Fibroblast of lung (primary cell): ENCODE data around the gene GUK1. TPM values are rescaled to one million over a fixed set of nuclear protein-coding genes. Genes with fewer than 3 reads are reported as not detected.

Source experiments
- DNase-seq, 2 donors: peaks; one replicate each; pipeline versions ENCODE4 v3.0.0 to v3.0.0-alpha.2; 2010; ENCODE audit warnings: low read depth in 2 of 2
- H2AFZ ChIP-seq: 2 replicates; pipeline ENCODE4 v1.5.1; 2012; ENCODE audit warnings: low read length, control low read depth, inconsistent platforms
- H3K27ac ChIP-seq: 2 replicates; pipeline ENCODE4 v1.5.1; 2011; ENCODE audit warnings: low read length, control low read depth; ENCODE audit not compliant: insufficient read depth
- H3K27me3 ChIP-seq: 2 replicates; pipeline ENCODE4 v1.5.1; 2011; ENCODE audit warnings: mild to moderate bottlenecking, low read length; ENCODE audit not compliant: control insufficient read depth, insufficient read depth
- H3K36me3 ChIP-seq: 2 replicates; pipeline ENCODE4 v1.5.1; 2011; ENCODE audit warnings: low read length; ENCODE audit not compliant: control insufficient read depth, insufficient read depth
- H3K4me1 ChIP-seq: 2 replicates; pipeline ENCODE4 v1.5.1; 2011; ENCODE audit warnings: low read length; ENCODE audit not compliant: control insufficient read depth, insufficient read depth; ENCODE audit errors: extremely low read depth
- H3K4me2 ChIP-seq: 2 replicates; pipeline ENCODE4 v1.5.1; 2011; ENCODE audit warnings: low read length, control low read depth; ENCODE audit not compliant: insufficient read depth; ENCODE audit errors: extremely low read depth
- H3K4me3 ChIP-seq, 4 experiments: fragments of 200-600 bp in 1 of 4; sonication (generic) in 1 of 4; replicated peaks in 1 of 4; 2 replicates each; pipeline ENCODE4 v1.5.1; 2011 to 2016; ENCODE audit warnings: low read length in 4 of 4, low read depth in 3 of 4, mild to moderate bottlenecking in 3 of 4, control low read depth in 2 of 4, inconsistent platforms in 1 of 4, mixed read lengths in 1 of 4; ENCODE audit not compliant: insufficient read depth in 1 of 4; ENCODE audit errors: control extremely low read depth in 1 of 4
- H3K79me2 ChIP-seq: 2 replicates; pipeline ENCODE4 v1.5.1; 2012; ENCODE audit warnings: mild to moderate bottlenecking, low read length, inconsistent platforms; ENCODE audit not compliant: control insufficient read depth, insufficient read depth
- H3K9ac ChIP-seq: 2 replicates; pipeline ENCODE4 v1.5.1; 2011; ENCODE audit warnings: mild to moderate bottlenecking, low read length, control low read depth; ENCODE audit not compliant: insufficient read depth
- H3K9me3 ChIP-seq: 2 replicates; pipeline ENCODE4 v1.5.1; 2012; ENCODE audit warnings: low read depth, low read length; ENCODE audit not compliant: control insufficient read depth, insufficient read depth
- H4K20me1 ChIP-seq: 2 replicates; pipeline ENCODE4 v1.5.1; 2011; ENCODE audit warnings: low read length; ENCODE audit not compliant: control insufficient read depth, insufficient read depth; ENCODE audit errors: extremely low read depth
- CTCF ChIP-seq, 2 donors: IDR thresholded peaks in 1 of 2; conservative IDR thresholded peaks in 1 of 2; 1 replicate in 1 of 2; 2 replicates in 1 of 2; pipeline ENCODE4 v1.5.1; 2011 to 2012; ENCODE audit warnings: low read length in 2 of 2, control low read depth in 1 of 2, inconsistent platforms in 1 of 2, low read depth in 1 of 2, mild to moderate bottlenecking in 1 of 2
- EZH2 ChIP-seq: IDR thresholded peaks from 2 replicates; pipeline ENCODE4 v1.5.1; 2012; ENCODE audit warnings: low read length, control low read depth, mild to moderate bottlenecking; ENCODE audit errors: missing control alignments
- polyA plus RNA-seq, 2 donors: library from polyadenylated mRNA; depleted of rRNA in 1 of 2; stranded (reverse) in 1 of 2; unstranded in 1 of 2; fragments of >200 nt; gene quantifications; 2 replicates each; pipeline ENCODE4 v1.2.1, GENCODE V29; 2011 to 2012; ENCODE audit warnings: missing spikeins in 1 of 2
- total RNA-seq: library from RNA; depleted of rRNA; stranded (reverse); fragments of >200 nt; gene quantifications from 2 replicates; pipeline ENCODE4 v1.2.1, GENCODE V29; 2014

GUK1 gene
- total and polyA plus RNA-seq, 2 donors (not counting 1 experiment from before 2014, with no cell fraction given), result 217 to 479 TPM

GRCh38 chr1:228178737-228179684 lies 38.9 kb downstream of the GUK1 start:
- Histone ChIP-seq H3K4me2 (no peak overlapping the region), H3K9ac (no peak overlapping the region), H3K9me3 (no peaks in the 10 kb centered on the region), H4K20me1 (no peaks in the 10 kb centered on the region), H3K27me3 (no peaks in the 10 kb centered on the region), H2AFZ (no peak overlapping the region), H3K4me3 (no peak overlapping the region), H3K36me3 (no peaks in the 10 kb centered on the region), H3K27ac (no peak overlapping the region), H3K79me2 (no peaks in the 10 kb centered on the region), H3K4me1 (no peaks in the 10 kb centered on the region)
- no peak for DNase-seq
- no peak for TF ChIP-seq CTCF (conservative IDR thresholded peaks at IDR 0.05 in 1 of 2, IDR thresholded peaks at IDR 0.05 in 1 of 2; ENCODE audit: low read depth in 1 of 2, low read length in 2 of 2)

- DNase-seq, result no peak
- Histone ChIP-seq H3K9me3 (no peaks in the 10 kb centered on the region), H3K4me3 (no peak overlapping the region), H3K9ac (no peak overlapping the region), H4K20me1 (no peaks in the 10 kb centered on the region), H3K4me2 (no peak overlapping the region), H2AFZ (no peak overlapping the region), H3K27ac (no peak overlapping the region), H3K27me3 (no peaks in the 10 kb centered on the region), H3K4me1 (no peaks in the 10 kb centered on the region), H3K36me3 (no peaks in the 10 kb centered on the region), H3K79me2 (no peaks in the 10 kb centered on the region)
- TF ChIP-seq EZH2, result no peak
- peak; percentile 8 to 36 for TF ChIP-seq CTCF (conservative IDR thresholded peaks at IDR 0.05 in 1 of 2, IDR thresholded peaks at IDR 0.05 in 1 of 2; ENCODE audit: low read depth in 1 of 2, low read length in 2 of 2)
Measured at GRCh38 chr1:228180271-228180958, 40.3 kb downstream of the GUK1 start.

GRCh38 chr1:228180959-228181644 lies 41.0 kb downstream of the GUK1 start:
- Histone ChIP-seq H3K27ac (no peak overlapping the region), H4K20me1 (no peaks in the 10 kb centered on the region), H3K36me3 (no peaks in the 10 kb centered on the region), H3K4me1 (no peaks in the 10 kb centered on the region), H3K4me2 (no peak overlapping the region), H3K4me3 (no peak overlapping the region), H2AFZ (no peak overlapping the region), H3K27me3 (no peaks in the 10 kb centered on the region), H3K9me3 (no peaks in the 10 kb centered on the region), H3K79me2 (no peaks in the 10 kb centered on the region), H3K9ac (no peak overlapping the region)
- TF ChIP-seq CTCF (conservative IDR thresholded peaks at IDR 0.05 in 1 of 2, IDR thresholded peaks at IDR 0.05 in 1 of 2; ENCODE audit: low read depth in 1 of 2, low read length in 2 of 2) (no peak), EZH2 (no peak)
- DNase-seq, result no peak
